ENCODE results near the gene SMIM24.

GRCh38 chr19:3459965-3460582 lies 20.3 kb downstream of the SMIM24 start:
- TF ChIP-seq CTCF (conservative IDR thresholded peaks at IDR 0.05; ENCODE audit: low read length), result no peak
- no peak for TF ChIP-seq EZH2phosphoT487 (IDR thresholded peaks at IDR 0.05; ENCODE audit: borderline replicate concordance)
